HepG2 (cell line): ENCODE data around the gene PTPA. TPM values are rescaled to one million over a fixed set of nuclear protein-coding genes. Genes with fewer than 3 reads are reported as not detected.

ENCODE experiments used
- ARHGAP35 ChIP-seq: sonication (generic); formaldehyde crosslinking; IDR thresholded peaks from 2 replicates; pipeline ENCODE4 v1.9.0; 2022; ENCODE audit warnings: mild to moderate bottlenecking, inconsistent platforms, moderate library complexity, missing genetic modification reagents, borderline replicate concordance
- DRAP1 ChIP-seq: IDR thresholded peaks from 2 replicates; pipeline ENCODE4 v1.6.1; 2016; ENCODE audit warnings: missing genetic modification reagents, missing compliant biosample characterization
- KDM2A ChIP-seq: sonication (generic); formaldehyde crosslinking; IDR thresholded peaks from 2 replicates; pipeline ENCODE4 v1.4.0; 2020; ENCODE audit warnings: low read depth, missing genetic modification reagents, borderline replicate concordance
- MTF1 ChIP-seq: sonication (generic); formaldehyde crosslinking; IDR thresholded peaks from 2 replicates; pipeline ENCODE4 v1.5.0; 2020; ENCODE audit warnings: missing genetic modification reagents
- NFYC ChIP-seq: IDR thresholded peaks from 2 replicates; pipeline ENCODE4 v1.6.1; 2016; ENCODE audit warnings: missing genetic modification reagents, missing compliant biosample characterization
- SIN3A ChIP-seq: IDR thresholded peaks from 2 replicates; pipeline ENCODE4 v1.6.1; 2011; ENCODE audit warnings: low read depth, mild to moderate bottlenecking, control low read depth, low read length, borderline replicate concordance
- SYNCRIP ChIP-seq: fragments of 200-400 bp; formaldehyde crosslinking; IDR thresholded peaks from 2 replicates; pipeline ENCODE4 v1.6.1; 2018; ENCODE audit warnings: mild to moderate bottlenecking, low read depth, low read length; ENCODE audit not compliant: insufficient read depth
- TARDBP ChIP-seq: sonication (generic); formaldehyde crosslinking; IDR thresholded peaks from 2 replicates; pipeline ENCODE4 v1.8.0; 2022; ENCODE audit warnings: mild to moderate bottlenecking, missing genetic modification reagents
- TBP ChIP-seq: sonication (generic); formaldehyde crosslinking; IDR thresholded peaks from 2 replicates; pipeline ENCODE4 v1.5.0; 2020; ENCODE audit warnings: missing genetic modification reagents
- ZMYM4 ChIP-seq: sonication (generic); formaldehyde crosslinking; IDR thresholded peaks from 2 replicates; pipeline ENCODE4 v1.8.1; 2023; ENCODE audit warnings: mild to moderate bottlenecking, missing genetic modification reagents
- ZNF20 ChIP-seq: sonication (generic); formaldehyde crosslinking; IDR thresholded peaks from 2 replicates; pipeline ENCODE4 v1.4.0; 2020; ENCODE audit warnings: mild to moderate bottlenecking, moderate library complexity, missing genetic modification reagents
- ZNF251 ChIP-seq: sonication (generic); formaldehyde crosslinking; IDR thresholded peaks from 2 replicates; pipeline ENCODE4 v1.9.0; 2021; ENCODE audit warnings: mild to moderate bottlenecking, missing genetic modification reagents
- ZNF263 ChIP-seq: sonication (generic); formaldehyde crosslinking; IDR thresholded peaks from 2 replicates; pipeline ENCODE4 v1.4.0; 2020; ENCODE audit warnings: missing genetic modification reagents
- ZNF574 ChIP-seq: sonication (generic); formaldehyde crosslinking; IDR thresholded peaks from 2 replicates; pipeline ENCODE4 v1.4.0; 2020; ENCODE audit warnings: missing genetic modification reagents
- ZNF616 ChIP-seq: sonication (generic); formaldehyde crosslinking; IDR thresholded peaks from 2 replicates; pipeline ENCODE4 v1.5.0; 2020; ENCODE audit warnings: low read depth, mild to moderate bottlenecking, missing genetic modification reagents
- ZNF737 ChIP-seq: sonication (generic); formaldehyde crosslinking; IDR thresholded peaks from 2 replicates; pipeline ENCODE4 v1.5.0; 2020; ENCODE audit warnings: missing genetic modification reagents, mild to moderate bottlenecking, borderline replicate concordance
- ZSCAN5A ChIP-seq: sonication (generic); formaldehyde crosslinking; IDR thresholded peaks from 2 replicates; pipeline ENCODE4 v1.8.0; 2022; ENCODE audit warnings: mild to moderate bottlenecking, missing genetic modification reagents, borderline replicate concordance
- polyA plus RNA-seq, 8 experiments: library from polyadenylated mRNA; depleted of rRNA in 3 of 8; stranded (reverse) in 7 of 8; unstranded in 1 of 8; fragments of >200 nt; fragmentation: Illumina TruSeq in 4 of 8; extraction: Trizol in 4 of 8; gene quantifications; 2 replicates each; pipeline versions ENCODE4 v1.2.1 to v1.2.3, GENCODE V29; 2011 to 2016; ENCODE audit warnings: low read depth in 4 of 8, missing spikeins in 1 of 8, mixed read lengths in 1 of 8; ENCODE audit not compliant: insufficient read depth in 1 of 8
- total RNA-seq, 5 experiments: library from RNA; depleted of rRNA; stranded (reverse); fragments of >200 nt; fragmentation: Illumina TruSeq; extraction: Trizol; gene quantifications; 2 replicates each; pipeline ENCODE4 v1.2.3, GENCODE V29; 2016; ENCODE audit warnings: low read depth in 1 of 5
- TF ChIP-seq, protein P1 (sequence below): sonication (generic); formaldehyde crosslinking; IDR thresholded peaks from 2 replicates; pipeline ENCODE4 v1.5.1; 2020; ENCODE audit warnings: mild to moderate bottlenecking, missing genetic modification reagents, moderate library complexity
- TF ChIP-seq, protein P2 (sequence below): IDR thresholded peaks from 2 replicates; pipeline ENCODE4 v1.6.1; 2016; ENCODE audit warnings: low read depth
- TF ChIP-seq, protein P3 (sequence below): sonication (generic); formaldehyde crosslinking; IDR thresholded peaks from 2 replicates; pipeline ENCODE4 v1.5.0; 2020; ENCODE audit warnings: missing genetic modification reagents, mild to moderate bottlenecking, borderline replicate concordance

Gene PTPA
- total and polyA plus RNA-seq, 2 of the 13 experiments (the other 11 are each of a cell fraction or from before 2014, with no cell fraction given), result 79.3 to 105 TPM

GRCh38 chr9:129174102-129174723 lies 63.0 kb downstream of the PTPA start (continued):
- TF ChIP-seq ZSCAN5A (CRISPR knock-in tag) (no peak), ZMYM4 (CRISPR knock-in tag) (no peak; the same call in 1 of the 2 replicates), ZNF251 (no peak), ZNF616 (CRISPR knock-in tag) (no peak), DRAP1 (CRISPR knock-in tag) (0 out of 2 replicates have a peak, but pooled peaks have one; percentile 36), NFYC (no peak), KDM2A (peak; percentile 87), ZNF263 (CRISPR knock-in tag) (peak; percentile 63), ARHGAP35 (CRISPR knock-in tag) (no peak), SIN3A (no peak), TBP (CRISPR knock-in tag) (no peak), SYNCRIP (no peak), ZNF20 (CRISPR knock-in tag) (no peak; the same call in 1 of the 2 replicates), TARDBP (no peak), ZNF737 (CRISPR knock-in tag) (no peak), ZNF574 (peak; percentile 70), MTF1 (no peak)
- TF ChIP-seq, protein P1, sequence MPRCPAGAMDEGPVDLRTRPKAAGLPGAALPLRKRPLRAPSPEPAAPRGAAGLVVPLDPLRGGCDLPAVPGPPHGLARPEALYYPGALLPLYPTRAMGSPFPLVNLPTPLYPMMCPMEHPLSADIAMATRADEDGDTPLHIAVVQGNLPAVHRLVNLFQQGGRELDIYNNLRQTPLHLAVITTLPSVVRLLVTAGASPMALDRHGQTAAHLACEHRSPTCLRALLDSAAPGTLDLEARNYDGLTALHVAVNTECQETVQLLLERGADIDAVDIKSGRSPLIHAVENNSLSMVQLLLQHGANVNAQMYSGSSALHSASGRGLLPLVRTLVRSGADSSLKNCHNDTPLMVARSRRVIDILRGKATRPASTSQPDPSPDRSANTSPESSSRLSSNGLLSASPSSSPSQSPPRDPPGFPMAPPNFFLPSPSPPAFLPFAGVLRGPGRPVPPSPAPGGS (CRISPR knock-in tag), result no peak
- TF ChIP-seq, protein P2, sequence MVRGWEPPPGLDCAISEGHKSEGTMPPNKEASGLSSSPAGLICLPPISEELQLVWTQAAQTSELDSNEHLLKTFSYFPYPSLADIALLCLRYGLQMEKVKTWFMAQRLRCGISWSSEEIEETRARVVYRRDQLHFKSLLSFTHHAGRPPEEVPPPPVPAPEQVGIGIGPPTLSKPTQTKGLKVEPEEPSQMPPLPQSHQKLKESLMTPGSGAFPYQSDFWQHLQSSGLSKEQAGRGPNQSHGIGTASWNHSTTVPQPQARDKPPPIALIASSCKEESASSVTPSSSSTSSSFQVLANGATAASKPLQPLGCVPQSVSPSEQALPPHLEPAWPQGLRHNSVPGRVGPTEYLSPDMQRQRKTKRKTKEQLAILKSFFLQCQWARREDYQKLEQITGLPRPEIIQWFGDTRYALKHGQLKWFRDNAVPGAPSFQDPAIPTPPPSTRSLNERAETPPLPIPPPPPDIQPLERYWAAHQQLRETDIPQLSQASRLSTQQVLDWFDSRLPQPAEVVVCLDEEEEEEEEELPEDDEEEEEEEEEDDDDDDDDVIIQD, result no peak
- TF ChIP-seq, protein P3, sequence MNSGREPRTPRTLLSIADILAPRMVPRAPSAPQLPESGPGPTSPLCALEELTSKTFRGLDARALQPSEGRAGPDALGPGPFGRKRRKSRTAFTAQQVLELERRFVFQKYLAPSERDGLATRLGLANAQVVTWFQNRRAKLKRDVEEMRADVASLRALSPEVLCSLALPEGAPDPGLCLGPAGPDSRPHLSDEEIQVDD (CRISPR knock-in tag), result no peak
